ENCODE results near the gene CAVIN2. TPM values are rescaled to one million over a fixed set of nuclear protein-coding genes. Genes with fewer than 3 reads are reported as not detected.

Gene CAVIN2
- total RNA-seq, 1 donor from 2014 or later = 2.2 TPM

DNA sequence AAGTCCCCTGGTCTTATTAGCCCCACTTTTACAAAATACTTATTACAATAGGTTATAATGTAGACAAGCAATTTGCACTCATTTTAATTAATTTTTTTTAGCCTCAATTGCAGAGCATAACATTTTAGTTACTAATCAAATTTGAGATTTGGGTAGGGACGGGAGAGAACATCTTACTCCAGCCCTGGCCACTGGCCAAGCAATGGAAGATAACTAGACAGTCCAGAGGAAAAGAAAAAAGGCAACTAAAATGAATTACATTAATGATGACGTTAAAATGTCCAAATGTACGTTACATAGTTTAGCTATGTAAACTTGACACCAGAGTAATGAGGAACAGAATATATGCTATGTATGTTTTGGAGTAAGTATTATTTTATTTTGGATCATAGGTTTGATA, 11.0 kb upstream of the CAVIN2 start:
- TF ChIP-seq, protein P1, sequence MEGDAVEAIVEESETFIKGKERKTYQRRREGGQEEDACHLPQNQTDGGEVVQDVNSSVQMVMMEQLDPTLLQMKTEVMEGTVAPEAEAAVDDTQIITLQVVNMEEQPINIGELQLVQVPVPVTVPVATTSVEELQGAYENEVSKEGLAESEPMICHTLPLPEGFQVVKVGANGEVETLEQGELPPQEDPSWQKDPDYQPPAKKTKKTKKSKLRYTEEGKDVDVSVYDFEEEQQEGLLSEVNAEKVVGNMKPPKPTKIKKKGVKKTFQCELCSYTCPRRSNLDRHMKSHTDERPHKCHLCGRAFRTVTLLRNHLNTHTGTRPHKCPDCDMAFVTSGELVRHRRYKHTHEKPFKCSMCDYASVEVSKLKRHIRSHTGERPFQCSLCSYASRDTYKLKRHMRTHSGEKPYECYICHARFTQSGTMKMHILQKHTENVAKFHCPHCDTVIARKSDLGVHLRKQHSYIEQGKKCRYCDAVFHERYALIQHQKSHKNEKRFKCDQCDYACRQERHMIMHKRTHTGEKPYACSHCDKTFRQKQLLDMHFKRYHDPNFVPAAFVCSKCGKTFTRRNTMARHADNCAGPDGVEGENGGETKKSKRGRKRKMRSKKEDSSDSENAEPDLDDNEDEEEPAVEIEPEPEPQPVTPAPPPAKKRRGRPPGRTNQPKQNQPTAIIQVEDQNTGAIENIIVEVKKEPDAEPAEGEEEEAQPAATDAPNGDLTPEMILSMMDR (IDR thresholded peaks at IDR 0.05) = no peak
- Mint-ChIP-seq H3K27me3 (ENCODE audit: low read depth) (no peaks in the 10 kb centered on the region), H3K36me3 (ENCODE audit: low read depth) (no peaks in the 10 kb centered on the region), H3K9me3 (ENCODE audit: low read depth) (peaks cover 2% of the 10 kb centered on the region), H3K27ac (ENCODE audit: unreplicated experiment) (no peak overlapping the region), H3K4me1 (ENCODE audit: low read depth) (peaks cover 28% of the 10 kb centered on the region), H3K4me3 (ENCODE audit: unreplicated experiment) (no peak overlapping the region)
- no peak for DNase-seq (ENCODE audit: low spot score)

GRCh38 chr2:191857259-191857805, 10.4 kb upstream of the CAVIN2 start:
- Mint-ChIP-seq H3K4me1 (ENCODE audit: low read depth) (peaks cover 23% of the 10 kb centered on the region), H3K4me3 (ENCODE audit: unreplicated experiment) (no peak overlapping the region)
- no peak for DNase-seq (ENCODE audit: low spot score)

GRCh38 chr2:191856111-191856876, 9.4 kb upstream of the CAVIN2 start:
- H3K4me1 Mint-ChIP-seq (ENCODE audit: low read depth) = peaks cover 16% of the 10 kb centered on the region
- no peaks in the 10 kb centered on the region for H3K36me3 Mint-ChIP-seq (ENCODE audit: low read depth)
- no peaks in the 10 kb centered on the region for H3K27me3 Mint-ChIP-seq (ENCODE audit: low read depth)
- no peak overlapping the region for H3K27ac Mint-ChIP-seq (ENCODE audit: unreplicated experiment)
- DNase-seq (ENCODE audit: low spot score) = no peak
- TF ChIP-seq, protein P1 (IDR thresholded peaks at IDR 0.05) = no peak
- no peak overlapping the region for H3K4me3 Mint-ChIP-seq (ENCODE audit: unreplicated experiment)
- peaks cover 2% of the 10 kb centered on the region for H3K9me3 Mint-ChIP-seq (ENCODE audit: low read depth)

More at GRCh38 chr2:191857259-191857805, 10.4 kb upstream of the CAVIN2 start:
- H3K36me3 Mint-ChIP-seq (ENCODE audit: low read depth) = no peaks in the 10 kb centered on the region
- H3K27me3 Mint-ChIP-seq (ENCODE audit: low read depth) = no peaks in the 10 kb centered on the region
- TF ChIP-seq, protein P1 (IDR thresholded peaks at IDR 0.05) = no peak
- no peak overlapping the region for H3K27ac Mint-ChIP-seq (ENCODE audit: unreplicated experiment)
- peaks cover 2% of the 10 kb centered on the region for H3K9me3 Mint-ChIP-seq (ENCODE audit: low read depth)

- Mint-ChIP-seq H3K9me3 (ENCODE audit: low read depth) (peaks cover 2% of the 10 kb centered on the region), H3K27ac (ENCODE audit: unreplicated experiment) (no peak overlapping the region), H3K27me3 (ENCODE audit: low read depth) (no peaks in the 10 kb centered on the region)
Observed at GRCh38 chr2:191855382-191855781, 8.5 kb upstream of the CAVIN2 start.

More at GRCh38 chr2:191855382-191855781, 8.5 kb upstream of the CAVIN2 start:
- Mint-ChIP-seq H3K4me3 (ENCODE audit: unreplicated experiment) (no peak overlapping the region), H3K4me1 (ENCODE audit: low read depth) (peaks cover 16% of the 10 kb centered on the region), H3K36me3 (ENCODE audit: low read depth) (no peaks in the 10 kb centered on the region)
- TF ChIP-seq, protein P1 (IDR thresholded peaks at IDR 0.05) = no peak
- no peak for DNase-seq (ENCODE audit: low spot score)
